NCI-H2029 treated with DMSO at 0.1 percent for 48 hours (cell line): ENCODE results near the gene CCDC74B.
"Not testable (repeated sequence)": the region's sequence is repeated elsewhere in the genome, so short reads cannot be mapped to it uniquely, and the experiment has no call there.

Source experiments
- DNase-seq: peaks from one replicate; lab custom pipeline; 2025; lab: John Stamatoyannopoulos, UW

Gene CCDC74B

GRCh38 chr2:130166611-130167010, 21.7 kb upstream of the CCDC74B start:
- DNase-seq: not testable (repeated sequence)

- no peak for DNase-seq
Measured at GRCh38 chr2:130165293-130166016, 20.5 kb upstream of the CCDC74B start.

GRCh38 chr2:130162968-130163367, 18.1 kb upstream of the CCDC74B start:
- no peak for DNase-seq

- not testable (repeated sequence) for DNase-seq
Measured at GRCh38 chr2:130162486-130162885, 17.6 kb upstream of the CCDC74B start.

- not testable (repeated sequence) for DNase-seq
Measured at GRCh38 chr2:130160838-130161705, 16.2 kb upstream of the CCDC74B start.

GRCh38 chr2:130160131-130160530, 15.2 kb upstream of the CCDC74B start:
- no peak for DNase-seq

GRCh38 chr2:130159376-130159775, 14.5 kb upstream of the CCDC74B start:
- not testable (repeated sequence) for DNase-seq

- no peak for DNase-seq
Measured at GRCh38 chr2:130158631-130159030, 13.7 kb upstream of the CCDC74B start.

GRCh38 chr2:130157825-130158514, 13.1 kb upstream of the CCDC74B start:
- DNase-seq: not testable (repeated sequence)

- not testable (repeated sequence) for DNase-seq
Measured at GRCh38 chr2:130157354-130157753, 12.4 kb upstream of the CCDC74B start.

GRCh38 chr2:130156624-130157004, 11.7 kb upstream of the CCDC74B start:
- no peak for DNase-seq

GRCh38 chr2:130155956-130156623, 11.2 kb upstream of the CCDC74B start:
- peak; percentile 68 for DNase-seq

- no peak for DNase-seq
Measured at GRCh38 chr2:130154773-130155765, 10.2 kb upstream of the CCDC74B start.

GRCh38 chr2:130154423-130154770, 9.5 kb upstream of the CCDC74B start:
- not testable (repeated sequence) for DNase-seq

GRCh38 chr2:130153721-130154422, 9.0 kb upstream of the CCDC74B start:
- not testable (repeated sequence) for DNase-seq

- DNase-seq: no peak
Measured at GRCh38 chr2:130152816-130153595, 8.1 kb upstream of the CCDC74B start.

- DNase-seq: not testable (repeated sequence)
Measured at GRCh38 chr2:130152136-130152815, 7.4 kb upstream of the CCDC74B start.

GRCh38 chr2:130151145-130151512, 6.2 kb upstream of the CCDC74B start:
- DNase-seq: not testable (repeated sequence)
